GM12874 (cell line): ENCODE data around the gene SMPDL3A.

Experiments used
- TF ChIP-seq, protein P1 (sequence below): IDR thresholded peaks from 2 replicates; pipeline ENCODE4 v1.5.1; 2011; ENCODE audit warnings: low read depth, mild to moderate bottlenecking, control low read depth, low read length, moderate library complexity; ENCODE audit not compliant: insufficient read depth

SMPDL3A gene

DNA sequence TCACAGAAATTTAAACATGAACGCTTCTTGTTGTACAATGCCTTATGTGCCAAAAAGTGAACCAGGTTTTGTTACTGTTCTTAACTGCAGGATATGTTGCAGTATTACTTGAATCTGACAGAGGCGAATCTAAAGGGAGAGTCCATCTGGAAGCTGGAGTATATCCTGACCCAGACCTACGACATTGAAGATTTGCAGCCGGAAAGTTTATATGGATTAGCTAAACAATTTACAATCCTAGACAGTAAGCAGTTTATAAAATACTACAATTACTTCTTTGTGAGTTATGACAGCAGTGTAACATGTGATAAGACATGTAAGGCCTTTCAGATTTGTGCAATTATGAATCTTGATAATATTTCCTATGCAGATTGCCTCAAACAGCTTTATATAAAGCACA is 19.9 kb downstream of the SMPDL3A start:
- TF ChIP-seq, protein P1, sequence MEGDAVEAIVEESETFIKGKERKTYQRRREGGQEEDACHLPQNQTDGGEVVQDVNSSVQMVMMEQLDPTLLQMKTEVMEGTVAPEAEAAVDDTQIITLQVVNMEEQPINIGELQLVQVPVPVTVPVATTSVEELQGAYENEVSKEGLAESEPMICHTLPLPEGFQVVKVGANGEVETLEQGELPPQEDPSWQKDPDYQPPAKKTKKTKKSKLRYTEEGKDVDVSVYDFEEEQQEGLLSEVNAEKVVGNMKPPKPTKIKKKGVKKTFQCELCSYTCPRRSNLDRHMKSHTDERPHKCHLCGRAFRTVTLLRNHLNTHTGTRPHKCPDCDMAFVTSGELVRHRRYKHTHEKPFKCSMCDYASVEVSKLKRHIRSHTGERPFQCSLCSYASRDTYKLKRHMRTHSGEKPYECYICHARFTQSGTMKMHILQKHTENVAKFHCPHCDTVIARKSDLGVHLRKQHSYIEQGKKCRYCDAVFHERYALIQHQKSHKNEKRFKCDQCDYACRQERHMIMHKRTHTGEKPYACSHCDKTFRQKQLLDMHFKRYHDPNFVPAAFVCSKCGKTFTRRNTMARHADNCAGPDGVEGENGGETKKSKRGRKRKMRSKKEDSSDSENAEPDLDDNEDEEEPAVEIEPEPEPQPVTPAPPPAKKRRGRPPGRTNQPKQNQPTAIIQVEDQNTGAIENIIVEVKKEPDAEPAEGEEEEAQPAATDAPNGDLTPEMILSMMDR = no peak

DNA sequence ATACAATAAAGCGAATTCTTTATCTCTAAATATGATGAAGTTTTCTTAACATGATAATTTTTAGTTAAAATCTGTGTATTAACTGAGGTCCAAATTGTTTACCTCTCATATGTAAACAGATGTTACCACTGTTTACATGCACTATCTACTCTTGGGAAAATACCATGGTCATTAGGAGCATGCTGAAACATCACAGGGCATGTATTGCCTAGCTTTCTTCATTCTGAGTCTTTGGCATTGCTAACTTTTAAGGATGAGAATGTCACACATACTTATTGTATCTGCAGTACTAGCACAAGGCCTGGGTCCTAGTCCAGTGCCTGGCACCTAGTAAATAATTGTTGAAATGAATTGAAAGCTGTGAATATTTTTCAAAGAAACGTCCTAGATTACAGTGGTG is 20.6 kb downstream of the SMPDL3A start:
- TF ChIP-seq, protein P1 = no peak

DNA sequence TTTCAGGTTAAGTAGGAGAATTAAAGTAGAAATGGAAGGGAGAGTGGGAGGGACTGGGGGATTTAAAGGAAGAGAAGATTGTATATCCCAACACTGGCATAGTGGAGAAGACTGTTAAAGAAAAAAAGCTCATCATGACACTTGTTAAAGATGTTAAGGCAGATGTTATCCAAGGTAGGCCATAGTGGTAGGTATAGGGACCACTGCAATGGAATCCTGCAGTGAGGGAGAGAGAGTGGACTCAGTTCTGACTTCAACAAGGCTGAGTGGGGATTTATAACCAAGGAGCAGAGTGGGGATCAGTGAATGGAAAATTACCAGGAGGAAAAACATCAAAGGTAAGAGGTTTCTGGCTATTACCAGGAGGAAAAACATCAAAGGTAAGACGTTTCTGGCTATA is 21.1 kb downstream of the SMPDL3A start:
- TF ChIP-seq, protein P1 = no peak

DNA sequence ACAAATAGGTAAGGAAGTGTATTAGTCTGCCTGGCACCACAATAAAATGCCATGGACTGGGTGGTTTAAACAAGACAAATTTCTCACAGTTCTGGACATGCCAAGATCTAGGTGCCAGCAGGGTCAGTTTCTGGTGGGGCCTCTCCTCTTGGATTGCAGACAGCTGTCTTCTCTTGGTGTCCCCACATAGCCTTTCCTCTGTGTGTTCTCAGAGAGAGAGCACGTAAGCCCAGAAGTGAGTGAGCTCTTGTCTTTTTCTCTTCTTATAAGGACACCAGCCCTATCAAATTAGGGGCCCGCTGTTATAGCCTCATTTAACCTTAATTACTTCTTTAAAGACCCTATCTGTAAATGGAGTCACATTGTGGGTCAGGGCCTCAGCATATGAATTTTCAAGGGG is 28.3 kb downstream of the SMPDL3A start:
- TF ChIP-seq, protein P1 = no peak

DNA sequence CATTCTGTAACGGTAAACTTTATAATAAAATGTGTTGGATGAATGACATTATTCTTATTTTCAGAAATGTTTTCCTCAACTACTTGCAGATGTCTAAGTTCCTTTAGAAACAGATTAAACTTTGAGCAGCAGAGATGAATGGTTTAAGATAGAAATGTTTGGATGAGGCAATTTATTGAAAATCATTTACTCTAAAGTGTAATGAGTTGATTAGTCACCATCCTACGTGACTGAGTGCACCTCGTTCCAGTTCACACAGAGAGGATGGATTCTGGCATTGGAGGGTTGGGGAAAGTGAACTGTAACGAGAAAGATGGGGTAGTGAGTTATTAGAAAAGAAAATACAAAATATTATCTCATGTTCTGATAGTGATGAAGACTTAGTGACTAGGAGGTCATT is 28.7 kb downstream of the SMPDL3A start:
- TF ChIP-seq, protein P1 = no peak

DNA sequence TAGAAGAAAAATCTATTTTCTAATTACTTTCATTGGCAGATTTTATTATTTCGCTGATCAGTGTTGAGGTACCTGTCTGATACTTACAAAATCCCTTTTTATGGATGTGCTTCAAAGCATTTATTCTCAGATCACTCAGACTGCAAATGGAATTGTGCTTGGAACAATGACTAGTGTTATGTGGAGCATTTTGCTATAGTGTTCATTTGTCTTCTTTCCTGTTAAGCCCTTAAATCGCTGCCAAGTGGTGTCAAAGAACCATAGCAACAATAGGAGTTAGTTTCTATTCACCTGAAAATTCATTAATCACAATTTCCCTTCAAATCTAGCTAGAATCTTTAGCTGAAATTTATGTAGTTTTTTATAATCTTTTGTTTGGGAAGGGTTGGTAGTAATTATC is 29.8 kb downstream of the SMPDL3A start:
- TF ChIP-seq, protein P1 = no peak

DNA sequence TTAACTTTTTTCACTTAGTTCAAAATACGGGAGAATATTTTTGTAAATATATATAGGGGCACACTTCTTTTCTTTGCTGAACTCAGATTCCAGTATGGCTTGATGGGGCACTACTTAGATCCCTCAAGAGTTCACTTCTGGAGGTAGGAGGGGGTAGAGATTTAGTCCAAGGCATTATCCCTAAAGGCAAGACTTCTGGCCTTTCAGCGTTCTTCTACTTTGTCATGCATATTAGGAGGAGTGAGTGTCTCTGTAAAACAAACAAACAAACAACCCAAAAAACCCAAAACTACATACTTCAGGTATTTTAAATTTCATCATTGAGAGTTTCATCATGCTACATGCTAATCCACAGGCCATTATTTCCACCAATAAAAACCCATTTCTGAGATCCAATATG is 32.0 kb downstream of the SMPDL3A start:
- TF ChIP-seq, protein P1 = no peak

DNA sequence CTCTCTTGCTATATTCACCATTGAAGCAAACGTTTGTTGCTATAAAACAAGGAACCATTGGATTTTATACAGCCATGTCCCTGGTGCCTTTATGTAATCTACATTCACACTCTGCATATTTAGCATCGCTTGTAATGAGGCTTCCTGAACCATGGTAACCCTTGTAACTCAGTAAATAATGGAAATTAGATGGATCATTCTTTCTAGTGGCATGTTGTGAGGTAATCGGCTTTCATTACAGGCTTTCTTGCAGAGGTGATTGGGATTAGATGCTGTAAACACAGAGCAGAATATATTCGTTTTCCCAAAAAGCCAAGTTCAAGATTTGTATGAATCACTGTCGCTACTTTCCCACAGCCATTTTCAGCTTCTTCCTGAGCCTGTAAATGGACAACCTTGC is 36.1 kb downstream of the SMPDL3A start:
- TF ChIP-seq, protein P1 = no peak
